GM10847 (cell line): ENCODE results near the gene ZDHHC9.

Experiments
- POLR2A ChIP-seq: IDR thresholded peaks from 2 replicates; pipeline ENCODE4 v1.6.1; 2011; ENCODE audit not compliant: insufficient read length; ENCODE audit errors: extremely low read depth

Gene ZDHHC9

GRCh38 chrX:129824620-129825019 is 19.1 kb downstream of the ZDHHC9 start:
- TF ChIP-seq POLR2A, result no peak

- TF ChIP-seq POLR2A, result no peak
These were observed 20.2 kb downstream of the ZDHHC9 start for GRCh38 chrX:129823522-129823921.

- no peak for TF ChIP-seq POLR2A
These were observed 20.6 kb downstream of the ZDHHC9 start for GRCh38 chrX:129823115-129823514.

GRCh38 chrX:129818123-129818522 is 25.6 kb downstream of the ZDHHC9 start:
- TF ChIP-seq POLR2A, result no peak

GRCh38 chrX:129813662-129814368 is 29.9 kb downstream of the ZDHHC9 start:
- TF ChIP-seq POLR2A, result no peak

- no peak for TF ChIP-seq POLR2A
These were observed 34.6 kb downstream of the ZDHHC9 start for GRCh38 chrX:129808829-129809796.

- no peak for TF ChIP-seq POLR2A
These were observed 35.4 kb downstream of the ZDHHC9 start for GRCh38 chrX:129808158-129808828.

GRCh38 chrX:129804806-129805205 is 38.9 kb downstream of the ZDHHC9 start:
- TF ChIP-seq POLR2A, result no peak

GRCh38 chrX:129802863-129803262 is 40.8 kb downstream of the ZDHHC9 start:
- no peak for TF ChIP-seq POLR2A

GRCh38 chrX:129800186-129800585 is 43.5 kb downstream of the ZDHHC9 start:
- no peak for TF ChIP-seq POLR2A

GRCh38 chrX:129798888-129799287 is 44.8 kb downstream of the ZDHHC9 start:
- no peak for TF ChIP-seq POLR2A

GRCh38 chrX:129798456-129798855 is 45.2 kb downstream of the ZDHHC9 start:
- no peak for TF ChIP-seq POLR2A

GRCh38 chrX:129797251-129797906 is 46.3 kb downstream of the ZDHHC9 start:
- TF ChIP-seq POLR2A, result no peak

- TF ChIP-seq POLR2A, result no peak
These were observed 48.1 kb downstream of the ZDHHC9 start for GRCh38 chrX:129795584-129795983.

GRCh38 chrX:129793604-129794191 is 50.0 kb downstream of the ZDHHC9 start:
- no peak for TF ChIP-seq POLR2A

GRCh38 chrX:129792586-129793291 is 50.9 kb downstream of the ZDHHC9 start:
- no peak for TF ChIP-seq POLR2A
